Muscle of leg (tissue), 11 donors: ENCODE data around the gene HNRNPLL. TPM values are rescaled to one million over a fixed set of nuclear protein-coding genes. Genes with fewer than 3 reads are reported as not detected.
A peak's percentile ranks its signal among the peaks of the same experiment; 100 is the strongest.

Experiments
- DNase-seq: peaks from one replicate; pipeline ENCODE4 v3.0.0; 2013
- H3K27ac ChIP-seq: one replicate; pipeline ENCODE4 v1.5.1; 2013; ENCODE audit warnings: mild to moderate bottlenecking, low read length, control low read depth
- H3K27me3 ChIP-seq: one replicate; pipeline ENCODE4 v1.6.1; 2013; ENCODE audit warnings: low read length; ENCODE audit not compliant: control insufficient read depth, insufficient read depth
- H3K36me3 ChIP-seq: one replicate; pipeline ENCODE4 v1.6.1; 2013; ENCODE audit warnings: low read length; ENCODE audit not compliant: control insufficient read depth, insufficient read depth
- H3K4me1 ChIP-seq: one replicate; pipeline ENCODE4 v1.6.1; 2013; ENCODE audit warnings: low read length; ENCODE audit not compliant: control insufficient read depth, insufficient read depth
- H3K4me3 ChIP-seq: one replicate; pipeline ENCODE4 v1.5.1; 2013; ENCODE audit warnings: low read length, control low read depth
- H3K9me3 ChIP-seq: replicated peaks from 2 replicates; pipeline ENCODE4 v1.6.1; 2013; ENCODE audit warnings: low read depth, low read length; ENCODE audit not compliant: control insufficient read depth
- WGBS: methylation state at CpG from one replicate; pipeline ENCODE4 v1.1.5; 2013; ENCODE audit warnings: missing lambda C conversion rate; ENCODE audit not compliant: insufficient coverage; 5-methylcytosine and 5-hydroxymethylcytosine counted together
- polyA plus RNA-seq, 8 donors: library from polyadenylated mRNA; unstranded; fragments of 120-200 nt; gene quantifications; one replicate each; pipeline versions ENCODE4 v1.2.1 to v1.2.3, GENCODE V29; 2013; ENCODE audit warnings: inconsistent platforms in 1 of 8, low replicate concordance in 1 of 8; ENCODE audit not compliant: insufficient read length in 8 of 8, insufficient read depth in 1 of 8
- total RNA-seq: library from RNA; stranded (reverse); fragments of 120-200 nt; gene quantifications from one replicate; pipeline ENCODE4 v1.2.4, GENCODE V29; 2013

Gene HNRNPLL
- total and polyA plus RNA-seq, 9 donors, result 33.0 to 44.7 (median 36.5) TPM

DNA sequence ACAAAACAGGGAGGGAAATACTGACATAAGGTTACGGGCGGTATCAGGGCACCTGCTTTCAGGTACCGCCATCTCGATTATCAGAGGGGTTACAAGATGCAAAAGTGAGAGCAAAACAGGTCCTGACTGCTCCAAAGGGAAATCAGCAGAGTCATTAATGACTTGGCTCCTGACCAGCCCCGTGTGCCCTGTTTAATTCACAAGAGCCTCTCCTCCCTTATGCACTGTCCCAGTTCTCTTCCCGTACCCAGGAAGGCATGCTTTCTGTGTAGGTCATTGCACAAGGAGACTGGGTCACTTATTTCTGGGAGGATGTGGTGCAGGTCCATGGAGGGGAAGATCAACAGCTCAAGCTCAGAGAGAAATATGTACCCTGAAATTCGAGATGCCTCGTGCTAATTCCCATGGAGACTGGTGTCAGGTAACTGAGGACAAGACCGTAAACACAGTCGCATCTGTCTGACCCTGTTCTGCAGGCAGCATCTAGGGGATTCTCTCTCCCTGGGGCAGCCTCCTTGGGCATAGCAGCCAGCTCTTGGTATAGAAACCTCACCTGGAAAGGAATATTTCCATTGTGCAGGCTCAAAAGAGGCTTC lies 79.9 kb downstream of the HNRNPLL start:
- whole genome bisulfite sequencing, result 62% methylated on average over 9 of the region's 10 CpGs
- Histone ChIP-seq H3K4me3 (no peak overlapping the region), H3K27me3 (no peaks in the 10 kb centered on the region), H3K4me1 (peaks cover 15% of the 10 kb centered on the region), H3K9me3 (no peaks in the 10 kb centered on the region), H3K36me3 (no peaks in the 10 kb centered on the region), H3K27ac (no peak overlapping the region)
- no peak for DNase-seq

DNA sequence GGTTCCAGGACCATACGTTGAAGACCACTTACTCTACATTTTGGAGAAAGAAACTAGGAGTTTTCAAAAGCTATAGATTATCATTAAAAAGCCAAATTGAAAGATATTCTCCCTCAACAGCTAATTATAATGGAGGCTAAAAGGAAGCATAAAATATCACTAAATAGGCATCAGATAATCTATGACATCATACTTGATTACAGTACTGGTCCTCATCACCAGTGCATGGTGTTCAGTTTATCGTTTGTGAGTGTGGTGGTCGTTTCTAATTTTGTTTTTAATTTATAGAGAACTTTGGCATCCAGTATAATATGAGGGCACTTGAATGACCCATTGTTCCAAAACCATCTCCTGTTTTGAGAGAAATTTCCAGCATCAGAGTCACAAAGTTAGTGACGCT lies 80.9 kb downstream of the HNRNPLL start:
- H3K4me1 ChIP-seq, result peaks cover 15% of the 10 kb centered on the region
- H3K9me3 ChIP-seq, result no peaks in the 10 kb centered on the region
- no peaks in the 10 kb centered on the region for H3K27me3 ChIP-seq
- no peak overlapping the region for H3K27ac ChIP-seq
- H3K4me3 ChIP-seq, result no peak overlapping the region
- no peak for DNase-seq
- no CpG with 5 or more reads among the region's 4 CpGs for WGBS
- no peaks in the 10 kb centered on the region for H3K36me3 ChIP-seq

DNA sequence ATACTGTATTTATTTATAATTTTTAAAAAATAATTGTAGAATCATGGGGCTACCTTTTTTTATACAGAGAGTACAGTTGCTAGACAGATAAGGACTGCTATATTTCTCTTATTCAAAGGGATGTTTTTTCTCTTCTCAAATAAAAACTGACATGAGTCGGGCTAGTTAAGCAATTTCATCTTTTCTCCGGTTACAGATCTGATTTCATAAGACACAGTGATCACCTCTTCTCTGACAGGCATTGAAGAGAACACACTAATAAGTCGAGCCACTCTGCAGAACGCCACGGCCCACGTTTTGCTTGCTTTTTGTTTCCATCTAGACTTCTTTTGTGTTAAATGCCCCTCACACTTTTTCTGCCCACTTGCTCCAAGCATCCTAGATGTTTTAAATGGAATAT lies 85.4 kb downstream of the HNRNPLL start:
- Histone ChIP-seq H3K9me3 (no peaks in the 10 kb centered on the region), H3K4me1 (peaks cover 7% of the 10 kb centered on the region), H3K27ac (no peak overlapping the region), H3K36me3 (no peaks in the 10 kb centered on the region), H3K4me3 (no peak overlapping the region), H3K27me3 (no peaks in the 10 kb centered on the region)
- 81% methylated on average over 4 of the region's 6 CpGs for WGBS
- no peak for DNase-seq

DNA sequence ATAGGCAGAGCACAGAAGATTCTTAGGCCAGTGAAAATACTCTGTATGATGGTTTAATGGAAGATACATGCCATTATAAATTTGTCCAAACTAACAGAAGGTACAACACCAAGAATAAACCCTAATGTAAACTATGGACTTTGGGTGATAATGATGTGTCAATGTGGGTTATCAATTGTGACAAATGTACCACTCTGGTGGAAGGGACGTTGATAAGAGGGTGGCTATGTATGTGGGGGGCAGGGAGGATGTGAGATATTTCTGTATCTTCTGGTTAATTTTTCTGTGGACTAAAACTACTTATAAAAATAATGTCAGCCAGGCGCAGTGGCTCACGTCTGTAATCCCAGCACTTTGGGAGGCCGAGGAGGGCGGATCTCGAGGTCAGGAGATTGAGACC lies 86.2 kb downstream of the HNRNPLL start:
- H3K4me3 ChIP-seq, result no peak overlapping the region
- no peak for DNase-seq
- H3K36me3 ChIP-seq, result no peaks in the 10 kb centered on the region
- H3K27ac ChIP-seq, result no peak overlapping the region
- no peaks in the 10 kb centered on the region for H3K9me3 ChIP-seq
- H3K27me3 ChIP-seq, result no peaks in the 10 kb centered on the region
- peaks cover 7% of the 10 kb centered on the region for H3K4me1 ChIP-seq
- WGBS, result 80% methylated on average over 1 of the region's 6 CpGs

DNA sequence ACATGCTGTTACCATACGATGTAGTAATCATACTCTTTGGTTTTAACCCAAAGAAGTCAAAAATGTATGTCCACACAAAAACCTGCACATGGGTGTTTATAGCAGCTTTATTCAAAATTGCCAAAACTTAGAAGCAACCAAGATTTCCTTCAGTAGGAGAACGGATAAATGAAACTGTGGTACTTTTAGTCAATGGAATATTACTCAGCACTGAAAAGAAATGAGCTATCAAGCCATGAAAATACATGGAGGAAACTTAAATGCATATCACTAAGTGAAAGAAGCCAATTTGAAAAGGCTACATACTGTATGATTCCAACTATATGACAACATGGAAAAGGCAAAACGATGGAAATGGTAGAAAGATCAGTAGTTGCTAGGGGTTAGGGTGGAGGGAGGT lies 86.6 kb downstream of the HNRNPLL start:
- no peak for DNase-seq
- no peaks in the 10 kb centered on the region for H3K36me3 ChIP-seq
- no CpG with 5 or more reads among the region's 3 CpGs for WGBS
- H3K4me3 ChIP-seq, result no peak overlapping the region
- no peak overlapping the region for H3K27ac ChIP-seq
- no peaks in the 10 kb centered on the region for H3K9me3 ChIP-seq
- H3K27me3 ChIP-seq, result no peaks in the 10 kb centered on the region
- H3K4me1 ChIP-seq, result peaks cover 7% of the 10 kb centered on the region

DNA sequence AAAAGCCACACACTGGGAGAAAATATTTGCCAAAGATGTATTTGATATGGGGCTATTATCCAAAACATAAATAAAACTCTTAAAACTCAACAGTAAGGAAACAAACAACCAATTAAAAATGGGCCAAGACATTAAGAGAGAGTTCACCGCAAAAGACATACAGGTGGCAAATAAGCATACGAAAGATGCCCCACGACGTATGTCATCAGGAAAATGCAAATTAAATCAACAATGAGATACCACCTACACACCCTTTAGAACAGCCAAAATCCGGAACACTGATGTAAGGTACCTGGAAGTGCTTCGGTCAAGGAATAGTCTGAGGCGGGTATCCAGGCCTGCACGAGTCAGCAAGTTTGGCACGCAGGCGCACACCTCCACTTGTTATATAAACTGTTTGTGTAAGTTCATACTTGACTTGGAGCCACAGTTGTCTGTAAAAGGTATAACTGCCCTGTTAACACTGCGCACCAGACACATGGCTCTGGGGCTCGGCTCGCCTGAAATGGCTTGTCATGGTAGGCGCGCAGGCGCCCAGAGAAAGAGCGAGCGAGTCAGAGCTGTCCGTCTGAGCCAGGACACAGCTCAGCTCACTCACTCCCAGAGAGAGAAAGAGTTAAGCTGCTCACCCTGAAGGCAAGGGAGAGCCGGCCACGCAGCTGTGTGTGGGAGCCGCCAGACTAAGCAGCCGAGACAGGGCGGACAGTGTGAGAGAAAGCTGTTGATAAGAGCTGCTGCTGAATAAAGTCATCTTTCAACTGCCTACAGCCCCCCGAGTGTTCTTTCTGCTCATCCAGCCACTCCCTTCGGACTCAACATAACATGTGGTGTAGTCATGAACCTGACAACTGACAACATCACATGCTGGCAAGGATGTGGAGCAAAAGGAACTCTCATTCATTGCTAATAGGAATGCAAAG lies 87.3 kb downstream of the HNRNPLL start:
- 42% methylated on average over 6 of the region's 26 CpGs for WGBS
- Histone ChIP-seq H3K4me1 (peaks cover 7% of the 10 kb centered on the region), H3K36me3 (no peaks in the 10 kb centered on the region), H3K4me3 (no peak overlapping the region), H3K9me3 (no peaks in the 10 kb centered on the region), H3K27ac (peak overlapping the region; percentile 75), H3K27me3 (no peaks in the 10 kb centered on the region)
- peak; percentile 86 for DNase-seq

DNA sequence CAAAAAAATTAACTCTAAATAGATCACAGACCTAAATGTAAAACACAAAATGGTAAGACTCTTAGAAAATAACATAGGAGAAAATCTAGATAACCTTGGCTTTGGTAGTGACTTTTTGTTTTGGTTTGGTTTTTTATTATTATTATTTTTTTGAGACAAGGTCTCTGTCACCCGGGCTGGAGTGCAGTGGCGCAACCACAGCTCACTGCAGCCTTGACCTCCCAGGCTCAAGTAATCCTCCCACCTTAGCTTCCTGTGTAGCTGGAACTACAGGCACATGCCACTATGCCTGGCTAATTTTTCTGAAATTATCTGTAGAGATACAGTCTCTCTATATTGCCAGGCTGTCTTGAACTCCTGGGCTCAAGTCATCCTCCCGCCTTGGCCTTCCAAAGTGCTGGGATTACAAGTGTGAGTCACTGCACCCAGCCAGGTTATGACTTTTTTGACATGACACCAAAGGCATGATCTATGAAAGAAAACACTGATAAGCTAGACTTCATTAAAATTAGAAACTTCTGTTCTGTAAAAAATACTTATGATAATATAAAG lies 88.0 kb downstream of the HNRNPLL start:
- Histone ChIP-seq H3K27me3 (no peaks in the 10 kb centered on the region), H3K9me3 (no peaks in the 10 kb centered on the region), H3K36me3 (no peaks in the 10 kb centered on the region), H3K4me3 (no peak overlapping the region), H3K27ac (no peak overlapping the region), H3K4me1 (peaks cover 7% of the 10 kb centered on the region)
- no CpG with 5 or more reads among the region's 3 CpGs for WGBS
- DNase-seq, result no peak

DNA sequence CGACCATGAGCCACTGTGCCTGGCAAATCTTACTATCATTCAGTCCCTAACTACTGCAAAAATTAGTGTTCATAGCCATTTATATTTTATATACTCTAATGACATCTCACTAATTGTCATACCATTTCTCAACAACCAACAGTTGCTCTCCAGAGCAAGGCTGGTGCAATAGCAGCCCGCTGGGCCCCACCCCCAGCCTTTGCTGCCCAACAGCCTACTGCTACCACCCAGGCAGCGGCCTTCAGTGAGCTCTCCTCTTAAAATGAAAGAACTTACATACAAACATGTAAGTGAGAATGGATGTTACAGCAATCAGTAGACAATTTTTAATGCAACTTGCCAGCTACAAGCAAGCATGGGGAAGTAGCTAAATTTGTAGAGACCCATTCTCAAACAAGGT lies 90.5 kb downstream of the HNRNPLL start:
- no peaks in the 10 kb centered on the region for H3K9me3 ChIP-seq
- H3K27ac ChIP-seq, result no peak overlapping the region
- 100% methylated on average over 1 of the region's 3 CpGs for WGBS
- H3K27me3 ChIP-seq, result no peaks in the 10 kb centered on the region
- H3K36me3 ChIP-seq, result no peaks in the 10 kb centered on the region
- H3K4me1 ChIP-seq, result peaks cover 18% of the 10 kb centered on the region
- H3K4me3 ChIP-seq, result no peak overlapping the region
- DNase-seq, result no peak
